Upper lobe of right lung (tissue), 1 donor: ENCODE measurements around the gene GABRE. TPM values are rescaled to one million over a fixed set of nuclear protein-coding genes. Genes with fewer than 3 reads are reported as not detected.
"Not testable (repeated sequence)": the region's sequence is repeated elsewhere in the genome, so short reads cannot be mapped to it uniquely, and the experiment has no call there.

ENCODE experiments used
- ATAC-seq: fragments of 200-7000 bp; cut with Tn5 transposase; one replicate; pipeline ENCODE4 v1.9.1; 2020; ENCODE audit warnings: mild to moderate bottlenecking, moderate library complexity
- DNase-seq: peaks from one replicate; pipeline ENCODE4 v3.0.0-alpha.2; 2020
- H3K27ac ChIP-seq: fragments of 200-600 bp; one replicate; pipeline ENCODE4 v1.8.0; 2022
- H3K27me3 ChIP-seq: fragments of 200-600 bp; one replicate; pipeline ENCODE4 v1.8.0; 2022; ENCODE audit warnings: mild to moderate bottlenecking
- H3K36me3 ChIP-seq: fragments of 200-600 bp; one replicate; pipeline ENCODE4 v1.8.0; 2022
- H3K4me1 ChIP-seq: fragments of 200-600 bp; one replicate; pipeline ENCODE4 v1.8.0; 2022
- H3K4me3 ChIP-seq: fragments of 200-600 bp; one replicate; pipeline ENCODE4 v1.8.0; 2022; ENCODE audit warnings: mild to moderate bottlenecking
- H3K9me3 ChIP-seq: fragments of 200-600 bp; one replicate; pipeline ENCODE4 v1.8.0; 2022
- CTCF ChIP-seq: fragments of 200-600 bp; IDR thresholded peaks from one replicate; pipeline ENCODE4 v1.8.0; 2022; ENCODE audit warnings: antibody characterized with exemption
- intact Hi-C: fragments of 100-400 bp; cut with DNase I; formaldehyde crosslinking; loops from one replicate; pipeline ENCODE4 v1.11.0; 2022
- total RNA-seq: library from RNA; stranded (reverse); fragmentation: NEBNext Ultra II Directional; extraction: Animal tissue kit (Norgen Biotek cat#: 25700); gene quantifications from one replicate; pipeline ENCODE4 v1.2.1, GENCODE V29; 2021
- donor health status: DM: no; HTN: yes; CAD: no; lungs with severe emphysema.

The GABRE gene
- total RNA-seq, 1 donor from 2014 or later = 45.3 TPM

- intact Hi-C loops = no loop called here
- no peak overlapping the region for H3K4me3 ChIP-seq
- TF ChIP-seq CTCF = no peak
- no peaks in the 10 kb centered on the region for H3K36me3 ChIP-seq
- DNase-seq (no peak), ATAC-seq (no peak)
- no peak overlapping the region for H3K27ac ChIP-seq
- no peaks in the 10 kb centered on the region for H3K9me3 ChIP-seq
- no peaks in the 10 kb centered on the region for H3K27me3 ChIP-seq
- no peaks in the 10 kb centered on the region for H3K4me1 ChIP-seq
Measured at GRCh38 chrX:151920530-151920929, 53.9 kb downstream of the GABRE start.

- no peak for TF ChIP-seq CTCF
- Histone ChIP-seq H3K4me3 (no peak overlapping the region), H3K27ac (no peak overlapping the region), H3K36me3 (no peaks in the 10 kb centered on the region), H3K4me1 (no peaks in the 10 kb centered on the region), H3K27me3 (no peaks in the 10 kb centered on the region), H3K9me3 (no peaks in the 10 kb centered on the region)
- ATAC-seq = no peak
- DNase-seq = no peak
- intact Hi-C loops = no loop called here
Measured at GRCh38 chrX:151920101-151920500, 54.4 kb downstream of the GABRE start.

GRCh38 chrX:151919610-151920009 is 54.9 kb downstream of the GABRE start:
- Histone ChIP-seq H3K4me1 (no peaks in the 10 kb centered on the region), H3K27ac (no peak overlapping the region), H3K4me3 (no peak overlapping the region), H3K27me3 (no peaks in the 10 kb centered on the region), H3K36me3 (no peaks in the 10 kb centered on the region), H3K9me3 (no peaks in the 10 kb centered on the region)
- no peak for TF ChIP-seq CTCF
- no peak for ATAC-seq
- DNase-seq = no peak
- intact Hi-C loops = no loop called here

- H3K4me3 ChIP-seq, intact Hi-C loops, H3K27ac ChIP-seq, DNase-seq, H3K36me3 ChIP-seq, H3K9me3 ChIP-seq, ATAC-seq, H3K27me3 ChIP-seq, H3K4me1 ChIP-seq: not testable (repeated sequence)
Measured at GRCh38 chrX:151918736-151919135, 55.7 kb downstream of the GABRE start.

GRCh38 chrX:151912780-151913179 is 61.7 kb downstream of the GABRE start, which contains the start of gene MAGEA4:
Gene MAGEA4, plus strand, starts transcription at chrX:151912889. Its CDS starts 10,776 bp downstream, at chrX:151923665.
- Histone ChIP-seq H3K27ac (no peak within 1 kb of the TSS), H3K9me3 (no peaks in the 10 kb centered on the region), H3K27me3 (no peaks in the 10 kb centered on the region), H3K4me3 (no peak within 1 kb of the TSS), H3K36me3 (no peaks in the 10 kb centered on the region), H3K4me1 (no peaks in the 10 kb centered on the region)
- ATAC-seq (no peak), DNase-seq (no peak)
- TF ChIP-seq CTCF = no peak
- intact Hi-C loops = no loop called here

- no peaks in the 10 kb centered on the region for H3K4me1 ChIP-seq
- intact Hi-C loops = no loop called here
- no peak for DNase-seq
- no peak for TF ChIP-seq CTCF
- H3K27me3 ChIP-seq = no peaks in the 10 kb centered on the region
- H3K4me3 ChIP-seq = no peak overlapping the region
- no peaks in the 10 kb centered on the region for H3K36me3 ChIP-seq
- ATAC-seq = no peak
- H3K9me3 ChIP-seq = no peaks in the 10 kb centered on the region
- H3K27ac ChIP-seq = no peak overlapping the region
Measured at GRCh38 chrX:151912221-151912620, 62.3 kb downstream of the GABRE start.
